Measurements from ENCODE around the gene RPRD1A. TPM values are rescaled to one million over a fixed set of nuclear protein-coding genes. Genes with fewer than 3 reads are reported as not detected.
"Not testable (repeated sequence)": the region's sequence is repeated elsewhere in the genome, so short reads cannot be mapped to it uniquely, and the experiment has no call there.

The RPRD1A gene
- polyA plus RNA-seq, 3 donors: 61.2 to 72.0 (median 67.1) TPM

DNA sequence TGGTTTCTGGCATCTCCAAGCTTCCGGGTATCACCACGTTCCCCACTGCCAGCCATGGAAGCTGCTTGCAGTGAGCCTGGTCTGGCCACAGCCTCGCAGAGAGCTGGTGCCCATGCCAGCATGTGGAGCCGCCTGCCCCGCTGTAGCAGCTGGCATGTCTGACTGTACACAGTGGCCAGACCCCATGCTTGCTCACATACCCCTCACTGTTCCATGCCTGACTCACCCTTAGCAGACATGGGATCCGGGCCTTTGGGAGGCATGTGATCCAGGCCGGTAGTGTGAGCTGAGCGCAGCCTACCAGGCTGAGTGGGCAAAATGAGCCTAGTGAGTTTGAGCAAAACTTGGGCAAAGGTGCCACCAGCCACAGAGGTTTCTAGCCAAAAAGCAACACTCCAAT lies 18.8 kb upstream of the RPRD1A start:
- DNase-seq: no peak

DNA sequence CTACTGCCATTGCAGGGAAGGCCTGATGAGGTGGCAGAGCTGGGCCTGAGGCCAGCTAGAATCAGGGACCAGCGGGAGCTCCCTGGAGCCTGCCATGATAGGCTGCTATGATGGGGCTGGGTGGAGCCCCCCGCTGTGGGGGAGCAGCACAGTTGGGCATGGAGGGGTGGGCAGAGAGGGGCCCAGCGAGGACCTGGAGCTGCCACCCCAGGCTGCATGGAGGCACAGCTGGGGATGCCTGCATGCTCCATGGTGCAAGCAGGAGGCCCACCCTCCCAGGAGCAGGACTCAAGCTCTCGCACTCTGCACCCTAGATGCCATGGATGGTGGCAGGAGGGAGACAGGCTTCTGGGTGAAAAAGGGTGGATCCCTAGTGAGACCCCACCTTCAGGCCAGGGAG lies 17.8 kb upstream of the RPRD1A start:
- no peak for DNase-seq

DNA sequence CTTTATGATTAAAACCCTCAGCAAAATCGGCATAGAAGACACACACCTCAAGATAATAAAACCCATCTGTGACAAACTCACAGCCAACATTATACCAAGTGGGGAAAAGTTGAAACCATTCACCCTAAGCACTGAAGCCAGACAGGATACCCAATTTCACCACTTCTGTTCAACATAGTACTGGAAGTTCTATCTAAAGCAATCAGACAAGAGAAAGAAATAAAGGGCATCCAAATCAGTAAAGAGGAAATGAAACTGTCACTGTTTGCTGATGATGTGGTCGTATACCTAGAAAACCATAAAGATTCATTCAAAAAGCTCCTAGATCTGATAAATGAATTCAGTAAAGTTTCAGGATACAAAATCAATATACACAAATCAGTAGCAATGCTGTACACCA lies 16.4 kb upstream of the RPRD1A start:
- DNase-seq: no peak

DNA sequence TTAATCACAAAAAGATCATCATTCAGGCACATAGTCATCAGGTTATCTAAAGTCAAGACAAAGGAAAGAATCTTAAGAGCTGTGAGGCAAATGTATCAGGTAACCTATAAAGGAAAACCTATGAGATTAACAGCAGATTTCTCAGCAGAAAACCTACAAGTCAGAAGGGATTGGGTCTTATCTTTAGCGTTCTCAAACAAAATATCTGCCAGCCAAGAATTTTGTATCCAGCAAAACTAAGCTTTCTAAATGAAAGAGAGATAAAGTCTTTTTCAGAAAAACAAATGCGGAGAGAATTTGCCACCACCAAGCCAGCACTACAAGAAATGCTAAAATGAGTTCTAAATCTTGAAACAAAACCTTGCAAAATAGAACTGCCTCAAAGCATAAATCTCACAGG lies 13.8 kb upstream of the RPRD1A start:
- not testable (repeated sequence) for DNase-seq

DNA sequence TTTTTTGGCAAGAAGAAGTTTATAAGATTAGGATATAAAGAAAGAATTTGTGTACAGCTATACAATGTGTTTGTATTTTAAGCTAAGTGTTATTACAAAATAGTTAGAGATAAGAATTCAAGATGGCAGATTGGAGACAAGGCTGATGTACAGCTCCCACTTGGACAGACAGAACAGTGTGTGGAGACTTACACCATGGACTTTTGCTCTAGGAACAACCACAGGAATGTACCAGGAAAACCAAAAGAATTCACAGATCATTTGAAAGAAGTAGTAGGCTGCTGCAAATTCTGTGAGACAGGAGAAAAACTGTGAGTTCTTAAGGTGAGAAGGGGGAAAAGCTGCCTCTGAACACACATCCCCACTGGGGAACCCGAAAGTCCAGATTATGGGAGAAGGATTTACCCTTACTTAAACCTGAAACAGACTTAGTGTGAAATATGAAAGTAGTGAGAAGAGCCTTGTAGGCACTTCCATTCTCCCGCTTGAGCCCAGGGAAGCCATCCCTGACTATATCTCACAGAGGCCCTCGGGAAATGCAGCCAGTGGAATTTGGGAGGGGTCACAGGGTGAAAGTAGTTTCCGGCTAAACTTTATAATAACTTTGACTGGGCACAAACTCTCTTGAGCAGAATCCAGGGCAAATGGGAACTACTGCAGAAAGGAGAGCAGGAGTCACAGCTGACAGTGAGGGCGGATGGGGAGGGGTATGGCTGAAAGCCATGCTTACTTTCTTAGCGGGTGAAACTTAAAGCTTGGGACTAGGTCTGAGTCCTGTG lies 11.6 kb upstream of the RPRD1A start:
- DNase-seq: no peak

DNA sequence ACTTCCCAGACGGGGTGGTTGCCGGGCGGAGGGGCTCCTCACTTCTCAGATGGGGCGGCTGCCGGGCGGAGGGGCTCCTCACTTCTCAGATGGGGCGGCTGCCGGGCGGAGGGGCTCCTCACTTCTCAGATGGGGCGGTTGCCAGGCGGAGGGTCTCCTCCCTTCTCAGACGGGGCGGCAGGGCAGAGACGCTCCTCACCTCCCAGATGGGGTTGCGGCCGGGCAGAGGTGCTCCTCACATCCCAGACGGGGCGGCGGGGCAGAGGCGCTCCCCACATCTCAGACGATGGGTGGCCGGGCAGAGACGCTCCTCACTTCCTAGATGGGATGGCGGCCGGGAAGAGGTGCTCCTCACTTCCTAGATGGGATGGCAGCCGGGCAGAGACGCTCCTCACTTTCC lies 10.4 kb upstream of the RPRD1A start:
- not testable (repeated sequence) for DNase-seq

DNA sequence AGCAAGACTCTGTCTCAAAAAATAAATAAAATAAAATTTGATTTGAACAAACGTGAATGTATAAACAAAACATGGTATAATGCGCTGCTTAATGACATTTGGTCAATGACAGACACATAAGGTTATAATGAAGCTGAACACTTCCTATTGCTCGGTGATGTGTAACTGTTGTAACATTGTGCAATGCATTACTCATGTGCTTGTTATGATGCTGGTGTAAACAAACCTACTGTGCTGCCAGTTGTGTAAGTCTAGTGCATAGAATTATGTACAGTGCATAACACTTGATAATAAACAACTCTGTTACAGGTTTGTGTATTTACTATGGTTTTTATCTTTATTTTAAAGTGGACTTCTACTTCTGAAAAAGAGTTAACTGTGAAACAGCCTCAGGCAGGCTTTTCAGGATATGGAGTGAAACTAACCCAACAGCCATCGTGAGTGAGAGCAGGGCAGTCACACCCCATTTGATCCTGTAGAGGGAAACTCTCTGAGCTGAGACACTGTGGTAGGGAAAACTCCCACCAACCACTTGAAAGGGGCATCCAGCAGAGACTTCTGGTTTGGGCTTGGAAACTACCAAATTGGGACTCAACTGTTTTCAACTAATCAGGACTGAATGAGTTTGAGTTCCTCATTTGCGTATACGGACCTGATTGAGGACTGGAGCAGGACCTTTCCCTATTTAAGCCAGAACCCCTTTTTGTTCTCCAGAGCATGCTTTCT lies 8.7 kb upstream of the RPRD1A start:
- peak; percentile 52 for DNase-seq

DNA sequence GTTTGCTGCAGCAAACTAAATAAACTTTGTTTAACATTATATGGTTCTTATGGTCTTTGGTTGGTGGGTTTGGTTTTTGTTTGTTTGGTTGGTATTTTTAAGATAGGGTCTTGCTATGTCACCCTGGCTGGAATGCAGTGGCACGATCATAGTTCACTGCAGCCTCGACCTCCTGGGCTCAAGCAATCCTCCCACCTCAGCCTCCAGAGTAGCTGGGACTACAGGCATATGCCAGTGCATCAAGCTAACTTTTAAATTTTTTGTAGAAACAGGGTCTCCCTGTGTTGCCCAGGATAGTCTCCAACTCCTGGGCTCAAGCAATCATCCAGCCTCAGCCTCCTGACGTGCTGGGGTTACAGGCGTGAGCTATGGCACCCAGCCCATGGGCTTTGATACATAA lies 7.1 kb upstream of the RPRD1A start:
- no peak for DNase-seq

DNA sequence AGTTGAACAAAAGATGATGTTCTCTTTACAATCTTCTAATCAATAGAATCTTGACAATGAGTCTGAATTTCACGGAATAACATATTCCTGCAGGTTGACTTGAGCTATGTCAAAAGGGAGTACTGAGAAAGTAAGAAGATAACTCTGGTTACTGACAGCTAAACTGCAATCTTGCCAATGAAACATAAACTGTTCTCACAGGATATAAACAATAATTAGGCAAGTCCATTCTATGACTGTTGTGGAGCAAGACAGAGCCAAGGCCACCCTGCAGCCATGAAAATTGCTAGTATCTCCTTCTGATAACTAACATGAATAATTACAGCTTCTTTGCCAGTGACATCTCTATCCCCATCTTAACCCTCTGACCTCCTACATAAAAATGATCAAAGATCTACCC lies 6.3 kb upstream of the RPRD1A start:
- DNase-seq: no peak

DNA sequence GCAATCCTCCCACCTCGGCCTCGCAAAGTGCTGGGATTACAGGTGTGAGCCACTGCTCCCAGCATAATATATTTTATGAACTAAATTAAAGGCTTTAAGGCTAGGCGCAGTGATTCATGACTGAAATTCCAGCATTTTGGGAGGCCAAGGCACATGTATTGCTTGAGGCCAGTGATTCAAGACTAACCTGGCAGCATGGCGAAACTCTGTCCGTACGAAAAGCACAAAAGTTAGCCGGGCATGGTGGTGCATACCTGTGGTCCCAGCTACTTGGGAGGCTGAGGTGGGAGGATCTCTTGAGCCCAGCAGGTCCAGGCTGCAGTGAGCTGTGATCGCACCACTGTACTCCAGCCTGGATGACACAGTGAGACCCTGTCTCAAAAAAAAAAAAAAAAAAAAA lies 5.0 kb upstream of the RPRD1A start:
- not testable (repeated sequence) for DNase-seq

DNA sequence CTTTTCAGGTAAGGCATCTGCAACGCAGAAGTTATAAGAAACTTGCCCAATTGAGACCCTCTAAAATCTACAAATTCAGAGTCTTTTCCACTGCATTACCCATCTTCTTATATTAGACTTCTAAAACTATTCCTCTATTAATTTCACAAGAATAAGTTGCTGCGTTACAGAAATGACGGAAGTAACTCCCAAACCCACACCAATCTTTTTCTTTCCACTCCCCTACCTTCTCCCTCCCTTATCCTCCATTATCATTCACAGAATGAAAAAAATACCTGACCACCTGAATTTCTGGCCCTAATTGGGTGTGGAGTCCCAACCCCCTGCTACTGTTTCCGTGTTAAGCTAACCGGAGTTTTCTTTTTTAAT lies 689 bp downstream of the RPRD1A start:
- peak; percentile 19 for DNase-seq

DNA sequence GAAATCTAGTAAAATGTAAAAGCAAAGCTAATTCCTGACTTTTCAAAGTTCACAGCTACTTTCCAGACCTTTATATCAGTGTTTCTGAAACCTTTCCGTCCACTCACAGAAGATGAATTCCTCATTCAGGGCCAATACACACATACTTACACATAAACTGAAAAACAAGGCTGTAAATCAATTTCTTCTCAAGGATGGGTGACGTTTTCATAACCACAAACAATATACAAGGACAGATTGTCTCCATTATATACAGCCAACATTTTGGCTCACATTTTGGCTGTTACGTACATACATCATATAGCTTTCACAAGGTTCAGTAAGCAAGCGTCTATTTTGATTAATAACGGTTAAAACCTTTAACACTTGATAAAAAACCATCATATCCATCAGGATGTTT lies 1.4 kb downstream of the RPRD1A start:
- no peak for DNase-seq

DNA sequence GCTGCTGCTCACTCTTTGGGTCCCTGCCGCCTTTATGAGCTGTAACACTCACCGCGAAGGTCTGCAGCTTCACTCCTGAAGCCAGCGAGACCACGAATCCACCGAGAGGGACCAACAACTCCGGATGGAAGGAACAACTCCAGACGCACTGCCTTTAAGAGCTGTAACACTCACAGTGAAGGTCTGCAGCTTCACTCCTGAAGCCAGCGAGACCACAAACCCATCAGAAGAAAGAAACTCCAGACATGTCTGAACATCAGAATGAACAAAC lies 2.6 kb downstream of the RPRD1A start:
- DNase-seq: not testable (repeated sequence)

DNA sequence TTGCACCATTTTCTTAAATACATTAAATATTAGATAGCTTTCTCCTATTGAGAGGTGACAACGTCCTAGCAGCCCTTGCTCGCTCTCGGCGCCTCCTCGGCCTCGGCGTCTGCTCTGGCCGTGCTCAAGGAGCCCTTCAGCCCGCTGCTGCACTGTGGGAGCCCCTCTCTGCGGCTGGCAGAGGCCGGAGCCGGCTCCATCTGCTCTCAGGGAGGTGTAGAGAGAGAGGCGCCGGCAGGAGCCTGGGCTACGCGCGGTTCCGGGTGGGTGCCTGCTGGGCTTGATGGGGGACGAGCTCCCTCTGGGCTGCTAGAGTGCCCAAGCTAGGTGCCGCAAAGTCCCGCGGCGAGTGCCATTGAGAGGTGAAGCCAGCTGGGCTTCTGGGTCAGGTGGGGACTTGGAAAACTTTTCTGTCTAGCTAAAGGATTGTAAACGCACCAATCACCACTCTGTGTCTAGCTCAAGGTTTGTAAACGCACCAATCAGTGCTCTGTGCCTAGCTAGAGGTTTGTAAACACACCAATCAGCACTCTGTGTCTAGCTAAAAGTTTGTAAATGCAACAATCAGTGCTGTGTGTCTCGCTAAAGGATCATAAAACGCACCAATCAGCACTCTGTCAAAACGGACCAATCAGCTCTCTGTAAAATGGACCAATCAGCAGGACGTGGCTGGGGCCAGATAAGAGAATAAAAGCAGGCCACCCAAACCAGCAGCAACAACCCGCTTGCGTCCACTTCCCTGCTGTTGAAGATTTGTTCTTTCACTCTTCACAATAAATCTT lies 3.1 kb downstream of the RPRD1A start:
- no peak for DNase-seq

DNA sequence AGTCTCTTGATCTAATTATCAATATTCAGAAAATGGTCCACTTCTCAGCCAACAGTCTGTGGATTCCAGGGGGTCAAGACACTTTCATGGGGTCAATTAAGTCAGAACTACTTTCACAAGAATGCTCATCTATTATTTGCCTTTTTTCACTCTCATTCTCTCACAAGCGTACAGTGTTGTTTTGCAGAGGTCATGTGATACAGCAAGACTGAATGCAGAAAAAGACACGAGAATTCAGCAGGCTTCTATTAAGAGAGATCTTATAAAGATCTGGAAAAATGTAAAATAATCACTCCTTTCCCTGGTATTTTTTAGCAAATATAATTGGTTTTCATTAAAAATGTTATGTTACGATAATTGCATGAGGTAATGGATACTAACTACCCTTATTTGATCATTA lies 8.7 kb downstream of the RPRD1A start:
- DNase-seq: no peak

DNA sequence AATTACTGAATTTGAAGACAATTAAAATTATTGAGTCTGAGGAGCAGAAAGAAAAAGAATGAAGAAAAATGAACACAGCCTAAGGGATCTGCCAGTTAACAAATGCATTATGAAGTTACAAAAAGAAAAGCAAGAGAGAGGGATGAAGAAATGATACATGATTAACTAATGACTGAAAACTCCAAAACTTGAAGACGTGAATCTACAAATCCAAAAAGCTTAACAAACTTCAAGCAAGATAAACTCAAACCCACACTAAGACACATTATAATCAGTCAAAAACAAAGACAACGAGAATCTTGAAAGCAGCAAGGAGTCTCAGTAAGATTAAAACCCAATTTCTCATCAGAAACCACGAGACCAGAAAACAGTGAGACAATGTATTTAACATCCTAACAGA lies 15.6 kb downstream of the RPRD1A start:
- DNase-seq: no peak

DNA sequence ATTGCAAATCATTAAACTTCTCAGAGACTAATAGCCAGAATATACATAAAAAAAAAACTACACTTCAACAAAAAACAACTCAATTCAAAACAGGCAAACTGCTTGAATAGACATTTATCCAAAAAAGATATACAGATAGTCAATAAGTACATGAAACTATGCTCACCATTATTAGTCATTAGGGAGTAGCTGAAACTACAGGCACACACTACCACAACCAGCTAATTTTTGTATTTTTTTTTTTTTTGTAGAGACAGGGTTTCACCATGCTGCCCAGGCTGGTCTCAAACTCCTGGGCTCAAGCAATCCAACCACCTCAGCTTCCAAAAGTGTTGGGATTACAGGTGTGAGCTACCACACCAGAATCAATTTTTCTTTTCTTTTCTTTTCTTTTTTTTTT lies 16.9 kb downstream of the RPRD1A start:
- no peak for DNase-seq

DNA sequence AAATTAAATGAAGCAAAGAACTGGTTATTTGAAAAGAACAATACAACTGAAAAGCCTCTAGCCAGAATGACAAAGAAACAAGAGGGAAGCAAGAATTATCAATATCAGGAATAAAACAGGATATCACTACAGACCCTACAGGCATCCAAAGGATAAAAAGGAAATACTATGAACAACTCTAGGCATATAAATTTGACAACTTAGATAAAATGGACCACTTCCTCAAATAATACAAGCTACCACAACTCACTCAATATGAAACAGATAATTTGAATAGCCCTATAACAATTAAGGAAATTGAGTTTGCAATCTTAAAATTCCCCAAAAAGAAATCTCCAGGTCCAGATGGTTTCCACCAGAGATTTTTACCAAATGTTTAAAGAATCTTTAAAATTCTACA lies 19.8 kb downstream of the RPRD1A start:
- DNase-seq: no peak

DNA sequence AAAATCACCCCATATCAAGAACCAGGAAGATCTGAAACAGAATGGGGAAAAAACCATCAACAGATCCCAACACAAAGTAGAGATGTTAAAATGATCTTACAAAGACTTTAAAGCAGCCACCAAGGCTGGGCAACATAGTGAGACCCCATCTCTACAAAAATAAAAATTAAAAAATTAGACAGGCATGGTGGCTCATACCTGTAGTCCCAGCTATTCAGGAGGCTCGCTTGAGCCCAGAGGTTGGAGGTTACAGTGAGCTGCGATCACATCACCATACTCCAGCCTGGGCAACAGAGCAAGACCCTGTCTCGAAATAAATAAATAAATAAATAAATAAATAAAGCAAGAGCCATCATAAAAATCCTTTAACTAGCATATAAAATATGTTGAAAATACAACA lies 20.5 kb downstream of the RPRD1A start:
- DNase-seq: no peak

DNA sequence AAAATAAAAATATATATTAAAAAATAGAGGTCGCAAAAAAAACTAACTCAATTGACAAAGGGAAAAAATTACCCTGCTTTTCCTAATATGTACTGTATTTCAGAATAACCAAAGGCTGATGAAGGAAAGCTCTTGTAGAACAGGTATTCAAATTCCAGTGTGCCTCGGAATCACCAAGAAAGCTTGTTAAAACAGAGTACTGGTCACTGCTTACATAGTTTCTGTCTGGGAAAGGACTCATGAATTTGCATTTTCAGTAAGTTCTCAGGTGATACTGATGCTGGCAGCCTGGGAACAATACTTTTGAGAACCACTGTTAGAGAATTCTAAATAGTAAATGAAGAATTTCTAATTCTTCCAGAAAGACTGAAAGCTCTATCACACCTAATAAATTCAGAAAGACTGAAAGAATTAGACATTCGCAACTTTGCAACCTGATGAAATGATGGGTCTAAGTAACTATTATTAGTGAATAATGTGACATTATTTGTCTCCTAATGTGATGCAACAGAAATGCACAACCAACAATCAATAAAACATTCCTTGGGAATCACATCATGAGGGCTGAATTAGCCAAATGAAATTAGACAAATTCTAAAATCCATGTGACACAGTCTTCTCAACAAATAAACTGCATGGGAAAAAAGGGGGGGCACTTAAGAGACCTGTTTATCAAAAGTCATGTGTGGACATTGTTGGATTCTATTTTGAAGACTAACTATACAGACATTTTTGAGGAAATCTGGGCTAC lies 21.9 kb downstream of the RPRD1A start:
- no peak for DNase-seq

DNA sequence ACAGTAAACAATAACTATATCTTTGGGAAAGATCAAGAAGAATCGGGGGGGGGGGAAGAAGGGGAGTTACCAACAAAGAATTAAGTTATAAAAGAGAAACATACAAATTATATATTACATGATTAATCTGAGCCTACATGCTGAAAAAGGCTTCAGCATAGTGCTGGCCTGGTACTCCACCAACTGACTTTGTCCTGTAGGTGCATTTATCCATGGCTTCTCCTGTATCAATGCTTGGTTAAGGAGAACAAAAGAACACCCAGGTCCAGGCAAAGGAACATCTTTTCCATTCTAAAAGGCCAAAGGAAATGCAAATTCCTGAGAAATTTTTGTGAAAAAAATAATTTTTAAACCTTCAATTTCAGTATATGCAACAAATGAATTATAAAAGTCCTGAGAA lies 24.2 kb downstream of the RPRD1A start:
- no peak for DNase-seq

DNA sequence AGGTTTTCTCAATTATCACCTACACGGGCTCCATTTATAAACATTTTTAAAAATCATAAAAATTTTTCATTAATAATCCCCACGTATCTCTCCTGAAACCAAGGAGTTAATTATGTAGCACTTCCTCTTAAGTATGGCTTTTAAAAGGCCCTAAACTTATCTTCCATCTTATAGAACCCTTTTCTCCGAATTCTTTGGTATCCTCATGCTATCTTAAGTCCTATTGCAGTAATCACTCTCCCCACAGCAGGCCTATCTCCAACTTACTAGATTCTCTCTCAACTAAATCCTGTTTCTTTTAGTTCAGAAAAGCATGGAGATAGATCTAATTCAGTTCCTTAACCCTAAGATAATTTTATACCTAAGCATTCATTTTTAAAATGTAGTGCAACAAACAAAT lies 26.2 kb downstream of the RPRD1A start:
- DNase-seq: no peak
